ENCODE results near the gene NME7. TPM values are rescaled to one million over a fixed set of nuclear protein-coding genes. Genes with fewer than 3 reads are reported as not detected.

Gene NME7
- total RNA-seq, 1 experiment from 2014 or later = 21.8 TPM

GRCh38 chr1:169201084-169201619, 166.4 kb downstream of the NME7 start:
- Histone ChIP-seq H3K27me3 (ENCODE audit: insufficient read depth, low read length) (no peaks in the 10 kb centered on the region), H3K79me2 (ENCODE audit: insufficient read depth, low read length) (no peaks in the 10 kb centered on the region), H3K4me2 (ENCODE audit: low read length) (no peak overlapping the region), H3K36me3 (ENCODE audit: control insufficient read depth in 1 of 2, insufficient read depth in 2 of 2, low read length in 2 of 2) (no peaks in the 10 kb centered on the region), H3K4me3 (replicated peaks in 1 of 2; ENCODE audit: low read depth in 1 of 2, low read length in 2 of 2) (no peak overlapping the region), H2AFZ (ENCODE audit: low read depth, low read length, poor library complexity, severe bottlenecking) (no peak overlapping the region), H4K20me1 (ENCODE audit: insufficient read depth) (no peaks in the 10 kb centered on the region), H3K9me3 (ENCODE audit: control insufficient read depth in 1 of 2, insufficient read depth in 1 of 2, low read depth in 1 of 2, low read length in 2 of 2) (no peaks in the 10 kb centered on the region), H3K27ac (ENCODE audit: low read depth, low read length) (no peak overlapping the region), H3K9me2 (ENCODE audit: insufficient read depth) (no peaks in the 10 kb centered on the region), H3K4me1 (ENCODE audit: control insufficient read depth in 1 of 2, insufficient read depth in 2 of 2, low read length in 2 of 2) (no peaks in the 10 kb centered on the region), H3K9ac (ENCODE audit: low read length) (no peak overlapping the region)
- no peak for TF ChIP-seq EZH2phosphoT487 (IDR thresholded peaks at IDR 0.05; ENCODE audit: borderline replicate concordance)
- TF ChIP-seq RAD21 (IDR thresholded peaks at IDR 0.05; ENCODE audit: low read depth) = no peak
- no peak for TF ChIP-seq YY1 (IDR thresholded peaks at IDR 0.05; ENCODE audit: extremely low read depth, insufficient replicate concordance, low read depth, low read length)
- TF ChIP-seq EGR1 (IDR thresholded peaks at IDR 0.05; ENCODE audit: low read depth) = no peak
- no peak for TF ChIP-seq SP1 (IDR thresholded peaks at IDR 0.05; ENCODE audit: low read depth)
- no peak for TF ChIP-seq POLR2AphosphoS5 (IDR thresholded peaks at IDR 0.05; ENCODE audit: low read depth, low read length)
- TF ChIP-seq POLR2A (IDR thresholded peaks at IDR 0.05; ENCODE audit: borderline replicate concordance, extremely low read depth, insufficient read depth, insufficient read length) = no peak
- no peak for TF ChIP-seq TCF7L2 (IDR thresholded peaks at IDR 0.05; ENCODE audit: borderline replicate concordance, extremely low read depth, insufficient read depth, insufficient read length)
- no peak for TF ChIP-seq ATF3 (IDR thresholded peaks at IDR 0.05)
- TF ChIP-seq CTCF (IDR thresholded peaks at IDR 0.05 in 2 of 3, conservative IDR thresholded peaks at IDR 0.05 in 1 of 3; ENCODE audit: borderline replicate concordance in 1 of 3, insufficient read depth in 1 of 3, low read depth in 2 of 3, low read length in 2 of 3) = no peak
- TF ChIP-seq CEBPB (IDR thresholded peaks at IDR 0.05; ENCODE audit: low read depth) = no peak
- TF ChIP-seq JUND (IDR thresholded peaks at IDR 0.05) = no peak
- TF ChIP-seq ZFX (IDR thresholded peaks at IDR 0.05) = no peak
- no peak for TF ChIP-seq ZNF274 (IDR thresholded peaks at IDR 0.05; ENCODE audit: low read depth, low read length)
- no peak for TF ChIP-seq CBX3 (IDR thresholded peaks at IDR 0.05; ENCODE audit: low read depth)
- no peak for TF ChIP-seq FOSL1 (IDR thresholded peaks at IDR 0.05; ENCODE audit: low read depth)
- TF ChIP-seq EZH2 (IDR thresholded peaks at IDR 0.05) = no peak
- no peak for TF ChIP-seq ZBTB33 (IDR thresholded peaks at IDR 0.05; ENCODE audit: extremely low read depth, insufficient replicate concordance, low read length)
- no peak for TF ChIP-seq MAX (IDR thresholded peaks at IDR 0.05)
- CTCF ChIA-PET = no interaction called here
- no peak for ATAC-seq
- POLR2A ChIA-PET = no interaction called here
- RAD21 ChIA-PET (ENCODE audit: low non-redundant PET in 1 of 2, low total read pairs in 2 of 2, uncharacterized antibody in 2 of 2, unreplicated experiment in 2 of 2) = no interaction called here
- intact Hi-C loops (cut with micrococcal nuclease) = no loop called here
- BruUV-seq (replicated peaks) = no TSS peak
- DNase-seq (ENCODE audit: low read depth, low spot score) = no peak
